Suprapubic skin (tissue), 4 donors: Measurements from ENCODE around the gene FHL2. TPM values are rescaled to one million over a fixed set of nuclear protein-coding genes. Genes with fewer than 3 reads are reported as not detected.

Experiments
- DNase-seq, 2 donors: peaks; one replicate each; pipeline ENCODE4 v3.0.0-alpha.2; 2019; ENCODE audit warnings: low spot score in 2 of 2
- H3K27ac ChIP-seq: fragments of 200-600 bp; sonication (generic); one replicate; pipeline ENCODE4 v1.5.1; 2019
- H3K27me3 ChIP-seq: fragments of 200-600 bp; sonication (generic); one replicate; pipeline ENCODE4 v1.5.1; 2019
- H3K36me3 ChIP-seq: fragments of 200-600 bp; sonication (generic); one replicate; pipeline ENCODE4 v1.5.1; 2019
- H3K4me1 ChIP-seq: fragments of 200-600 bp; sonication (generic); one replicate; pipeline ENCODE4 v1.5.1; 2019
- H3K4me3 ChIP-seq: fragments of 200-600 bp; sonication (generic); one replicate; pipeline ENCODE4 v1.5.1; 2019; ENCODE audit warnings: mild to moderate bottlenecking
- H3K9me3 ChIP-seq: fragments of 200-600 bp; sonication (generic); one replicate; pipeline ENCODE4 v1.5.1; 2019
- EP300 ChIP-seq: sonication (generic); formaldehyde crosslinking; IDR thresholded peaks from one replicate; pipeline ENCODE4 v1.6.1; 2017; ENCODE audit warnings: antibody characterized with exemption
- POLR2A ChIP-seq, 2 donors: fragments of 450-650 bp; IDR thresholded peaks; one replicate each; pipeline ENCODE4 v1.6.1; 2017; ENCODE audit warnings: antibody characterized with exemption in 2 of 2, mild to moderate bottlenecking in 2 of 2, moderate library complexity in 2 of 2
- POLR2AphosphoS5 ChIP-seq, 3 donors: sonication (generic); formaldehyde crosslinking; IDR thresholded peaks; one replicate each; pipeline ENCODE4 v1.6.1; 2017; ENCODE audit warnings: antibody characterized with exemption in 3 of 3
- WGBS: methylation state at CpG from one replicate; pipeline ENCODE4 v1.1.5; 2018; 5-methylcytosine and 5-hydroxymethylcytosine counted together
- total RNA-seq, 4 donors: library from RNA; depleted of rRNA; stranded (reverse); fragments of >200 nt; gene quantifications; one replicate each; pipeline ENCODE4 v1.1.0, GENCODE V29; 2016
- TF ChIP-seq, protein P1 (sequence below), 2 donors: fragments of 200-600 bp in 1 of 2; fragments of 450-650 bp in 1 of 2; sonication (generic) in 1 of 2; IDR thresholded peaks; one replicate each; pipeline ENCODE4 v1.5.1; 2016 to 2019; ENCODE audit warnings: antibody characterized with exemption in 2 of 2, mild to moderate bottlenecking in 1 of 2, moderate library complexity in 1 of 2

Gene FHL2
- total RNA-seq, 4 donors from 2014 or later: 43.0 to 69.2 (median 47.9) TPM

DNA sequence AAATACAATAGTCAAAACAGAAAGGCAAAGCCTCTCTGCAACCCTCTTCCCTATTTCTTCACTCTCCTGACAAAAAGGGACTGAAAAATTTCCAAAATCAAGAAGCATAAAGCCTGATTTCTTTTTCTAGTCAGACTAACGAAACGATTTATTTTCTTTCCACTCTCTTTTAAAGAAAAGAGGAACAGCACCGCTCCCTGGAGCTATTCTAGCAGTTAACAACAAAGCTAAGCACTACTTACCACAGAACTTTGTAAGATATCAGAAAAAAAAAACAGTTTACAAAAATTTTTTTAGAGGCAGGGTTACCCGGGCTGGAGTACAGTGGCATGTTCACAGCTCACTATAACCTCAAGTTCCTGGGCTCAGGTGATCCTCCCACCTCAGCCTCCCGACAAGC is 14.4 kb upstream of the FHL2 start:
- H3K36me3 ChIP-seq: no peaks in the 10 kb centered on the region
- 63% methylated on average over 5 of the region's 5 CpGs for WGBS
- no peak overlapping the region for H3K27ac ChIP-seq
- no peaks in the 10 kb centered on the region for H3K27me3 ChIP-seq
- TF ChIP-seq EP300 (no peak), POLR2AphosphoS5 (IDR thresholded peaks at IDR 0.05) (no peak), POLR2A (IDR thresholded peaks at IDR 0.05) (no peak)
- TF ChIP-seq, protein P1, sequence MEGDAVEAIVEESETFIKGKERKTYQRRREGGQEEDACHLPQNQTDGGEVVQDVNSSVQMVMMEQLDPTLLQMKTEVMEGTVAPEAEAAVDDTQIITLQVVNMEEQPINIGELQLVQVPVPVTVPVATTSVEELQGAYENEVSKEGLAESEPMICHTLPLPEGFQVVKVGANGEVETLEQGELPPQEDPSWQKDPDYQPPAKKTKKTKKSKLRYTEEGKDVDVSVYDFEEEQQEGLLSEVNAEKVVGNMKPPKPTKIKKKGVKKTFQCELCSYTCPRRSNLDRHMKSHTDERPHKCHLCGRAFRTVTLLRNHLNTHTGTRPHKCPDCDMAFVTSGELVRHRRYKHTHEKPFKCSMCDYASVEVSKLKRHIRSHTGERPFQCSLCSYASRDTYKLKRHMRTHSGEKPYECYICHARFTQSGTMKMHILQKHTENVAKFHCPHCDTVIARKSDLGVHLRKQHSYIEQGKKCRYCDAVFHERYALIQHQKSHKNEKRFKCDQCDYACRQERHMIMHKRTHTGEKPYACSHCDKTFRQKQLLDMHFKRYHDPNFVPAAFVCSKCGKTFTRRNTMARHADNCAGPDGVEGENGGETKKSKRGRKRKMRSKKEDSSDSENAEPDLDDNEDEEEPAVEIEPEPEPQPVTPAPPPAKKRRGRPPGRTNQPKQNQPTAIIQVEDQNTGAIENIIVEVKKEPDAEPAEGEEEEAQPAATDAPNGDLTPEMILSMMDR (IDR thresholded peaks at IDR 0.05): no peak
- H3K4me3 ChIP-seq: no peak overlapping the region
- no peaks in the 10 kb centered on the region for H3K9me3 ChIP-seq
- DNase-seq: no peak
- peaks cover 29% of the 10 kb centered on the region for H3K4me1 ChIP-seq

DNA sequence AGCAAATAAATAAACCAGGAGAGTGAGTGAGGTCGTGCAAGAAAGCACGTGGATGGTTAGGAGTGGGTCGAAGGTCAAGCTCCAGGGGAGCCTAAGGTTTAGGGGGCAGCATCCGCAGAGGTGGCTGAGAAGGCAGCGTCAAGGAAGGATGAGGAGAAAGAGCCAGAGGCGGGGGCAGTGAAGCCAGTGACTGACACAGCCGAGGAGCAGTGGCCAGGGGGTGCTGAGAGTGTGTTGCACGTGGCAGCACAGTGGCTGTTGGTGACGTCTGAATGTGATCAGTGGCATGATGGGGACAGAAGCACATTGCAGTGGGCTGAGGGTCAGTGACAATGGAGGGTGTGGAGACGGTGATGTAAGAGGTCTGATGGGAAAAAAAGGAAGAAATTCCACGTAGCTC is 13.7 kb upstream of the FHL2 start:
- no peak overlapping the region for H3K4me3 ChIP-seq
- H3K4me1 ChIP-seq: peaks cover 30% of the 10 kb centered on the region
- no peak for DNase-seq
- 86% methylated on average over 11 of the region's 11 CpGs for WGBS
- no peaks in the 10 kb centered on the region for H3K36me3 ChIP-seq
- TF ChIP-seq POLR2AphosphoS5 (IDR thresholded peaks at IDR 0.05): no peak
- TF ChIP-seq, protein P1 (IDR thresholded peaks at IDR 0.05): no peak
- no peak for TF ChIP-seq EP300
- TF ChIP-seq POLR2A (IDR thresholded peaks at IDR 0.05): no peak
- no peak overlapping the region for H3K27ac ChIP-seq
- H3K9me3 ChIP-seq: no peaks in the 10 kb centered on the region
- no peaks in the 10 kb centered on the region for H3K27me3 ChIP-seq

DNA sequence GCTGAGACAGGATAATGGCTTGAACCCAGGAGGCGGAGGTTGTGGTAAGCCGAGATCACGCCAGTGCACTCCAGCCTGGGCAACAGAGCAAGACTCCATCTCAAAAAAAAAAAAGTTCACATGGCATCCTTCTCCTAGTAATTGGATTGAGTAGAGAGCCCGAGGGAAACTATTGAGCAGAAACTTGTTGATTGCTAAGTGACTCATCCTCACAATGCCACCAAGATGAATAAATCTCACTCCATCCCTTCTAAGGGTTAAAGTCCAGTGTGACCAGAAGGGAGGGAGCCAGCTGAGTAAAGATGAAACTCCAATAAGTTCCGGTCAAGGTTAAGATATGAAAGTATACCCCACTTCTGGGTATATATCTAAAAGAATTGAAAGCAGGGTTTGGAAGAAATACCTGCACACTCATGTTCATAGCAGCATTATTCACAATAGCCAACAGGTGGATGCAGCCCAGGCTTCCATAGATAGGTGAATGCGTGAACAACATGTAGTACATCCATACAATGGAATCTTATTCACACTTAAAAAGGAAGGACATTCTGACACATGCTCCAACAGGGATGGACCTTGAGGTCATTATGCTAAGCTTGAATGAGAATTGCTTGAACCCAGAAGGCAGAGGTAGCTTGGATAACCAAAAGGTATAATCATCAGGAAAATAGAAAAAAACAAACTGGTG is 13.0 kb upstream of the FHL2 start:
- WGBS: 67% methylated on average over 6 of the region's 6 CpGs
- no peak for TF ChIP-seq POLR2AphosphoS5 (IDR thresholded peaks at IDR 0.05)
- TF ChIP-seq, protein P1 (IDR thresholded peaks at IDR 0.05): no peak
- TF ChIP-seq EP300: no peak
- TF ChIP-seq POLR2A (IDR thresholded peaks at IDR 0.05): no peak
- Histone ChIP-seq H3K9me3 (no peaks in the 10 kb centered on the region), H3K27me3 (no peaks in the 10 kb centered on the region), H3K4me3 (no peak overlapping the region), H3K27ac (no peak overlapping the region), H3K4me1 (peaks cover 30% of the 10 kb centered on the region), H3K36me3 (no peaks in the 10 kb centered on the region)
- no peak for DNase-seq

DNA sequence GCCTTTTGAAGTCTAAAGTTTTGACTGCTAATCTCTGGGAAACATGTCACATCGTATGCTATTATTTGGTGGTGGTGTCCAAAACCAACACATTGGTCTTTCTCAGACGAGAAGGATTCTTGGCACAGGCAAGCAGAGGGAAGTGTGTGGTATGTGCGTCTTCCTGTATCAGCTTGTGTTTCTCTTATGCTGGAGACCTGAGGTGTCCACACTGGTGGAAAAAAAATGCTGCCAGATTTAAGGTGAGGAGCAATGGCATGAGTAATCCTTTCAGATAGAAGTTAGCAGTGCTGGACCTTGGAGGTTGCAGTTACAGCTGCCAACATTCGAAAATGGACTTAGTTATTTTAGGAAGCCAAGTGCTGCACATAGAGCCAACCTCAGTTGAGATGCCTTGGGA is 11.7 kb upstream of the FHL2 start:
- 27% methylated on average over 4 of the region's 4 CpGs for WGBS
- no peak for DNase-seq
- Histone ChIP-seq H3K27me3 (no peaks in the 10 kb centered on the region), H3K4me1 (peaks cover 30% of the 10 kb centered on the region), H3K27ac (peak overlapping the region; percentile 59), H3K36me3 (no peaks in the 10 kb centered on the region), H3K9me3 (no peaks in the 10 kb centered on the region), H3K4me3 (no peak overlapping the region)
- TF ChIP-seq EP300: no peak
- TF ChIP-seq, protein P1 (IDR thresholded peaks at IDR 0.05): no peak
- no peak for TF ChIP-seq POLR2A (IDR thresholded peaks at IDR 0.05)
- no peak for TF ChIP-seq POLR2AphosphoS5 (IDR thresholded peaks at IDR 0.05)

DNA sequence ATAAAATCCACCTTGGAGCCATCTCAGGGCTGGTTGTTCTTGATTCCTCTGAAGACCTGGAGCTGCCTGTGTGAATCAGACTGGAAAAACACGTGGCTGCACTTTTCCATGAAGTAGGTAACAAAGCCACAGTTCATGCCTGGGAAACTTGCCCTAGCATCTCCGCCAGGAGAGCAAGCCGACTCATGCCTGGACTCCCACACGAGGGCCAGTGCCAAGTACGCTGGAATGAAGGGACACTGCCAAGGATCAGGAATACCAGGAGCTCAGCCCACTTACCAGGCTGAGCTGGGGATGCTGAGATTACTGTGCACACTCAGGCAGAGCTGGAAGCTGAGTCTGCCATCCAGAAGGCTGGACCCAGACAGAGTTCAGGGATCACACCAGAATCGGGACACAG is 10.9 kb upstream of the FHL2 start:
- peaks cover 31% of the 10 kb centered on the region for H3K4me1 ChIP-seq
- H3K27ac ChIP-seq: peak overlapping the region; percentile 59
- no peak overlapping the region for H3K4me3 ChIP-seq
- H3K9me3 ChIP-seq: no peaks in the 10 kb centered on the region
- no peak for TF ChIP-seq POLR2A (IDR thresholded peaks at IDR 0.05)
- TF ChIP-seq EP300: no peak
- TF ChIP-seq, protein P1 (IDR thresholded peaks at IDR 0.05): no peak
- peak in 2 of 3 donors; percentile 46 to 85 for TF ChIP-seq POLR2AphosphoS5 (IDR thresholded peaks at IDR 0.05)
- WGBS: 9% methylated on average over 6 of the region's 6 CpGs
- H3K36me3 ChIP-seq: no peaks in the 10 kb centered on the region
- no peaks in the 10 kb centered on the region for H3K27me3 ChIP-seq
- peak in 1 of 2 donors; percentile 72 for DNase-seq
